GM19455 (cell line): Measurements from ENCODE around the gene PIGR.

Experiments
- ATAC-seq: cut with Tn5 transposase; IDR thresholded peaks from one replicate; pipeline ENCODE4 v1.9.1; 2021; ENCODE audit not compliant: unreplicated experiment

PIGR gene, protein sequence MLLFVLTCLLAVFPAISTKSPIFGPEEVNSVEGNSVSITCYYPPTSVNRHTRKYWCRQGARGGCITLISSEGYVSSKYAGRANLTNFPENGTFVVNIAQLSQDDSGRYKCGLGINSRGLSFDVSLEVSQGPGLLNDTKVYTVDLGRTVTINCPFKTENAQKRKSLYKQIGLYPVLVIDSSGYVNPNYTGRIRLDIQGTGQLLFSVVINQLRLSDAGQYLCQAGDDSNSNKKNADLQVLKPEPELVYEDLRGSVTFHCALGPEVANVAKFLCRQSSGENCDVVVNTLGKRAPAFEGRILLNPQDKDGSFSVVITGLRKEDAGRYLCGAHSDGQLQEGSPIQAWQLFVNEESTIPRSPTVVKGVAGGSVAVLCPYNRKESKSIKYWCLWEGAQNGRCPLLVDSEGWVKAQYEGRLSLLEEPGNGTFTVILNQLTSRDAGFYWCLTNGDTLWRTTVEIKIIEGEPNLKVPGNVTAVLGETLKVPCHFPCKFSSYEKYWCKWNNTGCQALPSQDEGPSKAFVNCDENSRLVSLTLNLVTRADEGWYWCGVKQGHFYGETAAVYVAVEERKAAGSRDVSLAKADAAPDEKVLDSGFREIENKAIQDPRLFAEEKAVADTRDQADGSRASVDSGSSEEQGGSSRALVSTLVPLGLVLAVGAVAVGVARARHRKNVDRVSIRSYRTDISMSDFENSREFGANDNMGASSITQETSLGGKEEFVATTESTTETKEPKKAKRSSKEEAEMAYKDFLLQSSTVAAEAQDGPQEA

DNA sequence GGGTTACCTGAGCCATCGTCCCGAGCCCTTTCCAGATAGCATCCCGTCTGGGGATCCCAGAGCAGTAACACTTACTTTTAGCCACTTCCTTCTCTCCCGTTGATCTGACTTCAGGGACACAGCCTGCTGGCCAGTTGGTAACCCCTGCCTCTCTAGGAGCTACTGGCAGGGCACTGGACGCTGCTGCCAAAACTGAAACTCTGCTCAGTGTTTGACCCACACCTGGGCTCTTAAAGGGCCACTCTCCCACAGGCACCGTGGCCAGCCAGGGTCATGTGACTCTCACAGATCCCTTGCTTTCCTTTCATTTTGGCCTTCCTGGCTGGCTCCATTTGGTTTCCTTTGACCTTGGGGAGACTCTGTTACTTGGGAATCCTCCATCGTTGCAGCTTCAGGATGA is at the start of gene PIGR:
PIGR (minus strand) TSS at position 206 of the 400 bp plus-strand sequence. CDS start 5,935 bp downstream, outside the sequence.
- ATAC-seq, result no peak

DNA sequence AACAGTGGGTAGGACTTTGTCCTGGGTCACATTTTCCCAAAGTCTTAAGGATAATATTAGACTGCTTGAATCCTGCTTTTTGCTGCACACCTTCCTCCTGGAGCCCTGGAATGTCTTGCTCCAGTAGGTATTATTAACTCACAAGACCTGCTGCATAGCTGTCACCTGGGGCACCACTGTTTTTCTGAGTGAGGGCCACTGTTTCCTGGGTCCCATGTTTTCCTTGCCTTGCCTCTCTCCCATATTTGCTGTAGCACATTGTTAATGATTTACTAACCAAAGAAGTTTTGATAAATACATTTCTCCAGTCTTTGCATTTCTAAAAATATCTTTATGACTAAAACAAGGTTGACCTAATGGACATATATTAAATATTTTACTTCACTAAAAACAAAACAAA is 46.5 kb upstream of the PIGR start:
- ATAC-seq, result no peak

GRCh38 chr1:206987873-206988272 is 41.6 kb upstream of the PIGR start:
- no peak for ATAC-seq

DNA sequence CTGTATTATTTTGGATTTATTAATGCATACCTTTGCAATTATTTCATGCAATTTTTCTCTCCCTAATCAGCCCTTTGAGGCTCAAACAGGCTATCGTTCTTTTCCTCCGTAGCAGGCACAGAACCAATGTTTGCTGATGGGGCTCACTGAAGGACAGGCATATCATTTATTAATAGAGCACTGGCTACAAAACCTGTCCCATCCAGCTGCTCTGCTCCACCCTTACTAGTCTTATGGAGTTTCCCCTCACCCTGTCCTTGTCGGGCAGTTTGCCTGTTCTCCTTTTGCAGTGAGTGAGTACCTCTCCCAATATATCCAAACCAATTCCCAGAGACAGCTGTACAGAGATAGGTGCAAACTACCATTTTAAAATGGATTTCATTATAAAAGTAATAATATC is 40.6 kb upstream of the PIGR start:
- ATAC-seq, result no peak

GRCh38 chr1:206986402-206986801 is 40.1 kb upstream of the PIGR start:
- no peak for ATAC-seq

GRCh38 chr1:206985162-206985749 is 39.0 kb upstream of the PIGR start:
- no peak for ATAC-seq

DNA sequence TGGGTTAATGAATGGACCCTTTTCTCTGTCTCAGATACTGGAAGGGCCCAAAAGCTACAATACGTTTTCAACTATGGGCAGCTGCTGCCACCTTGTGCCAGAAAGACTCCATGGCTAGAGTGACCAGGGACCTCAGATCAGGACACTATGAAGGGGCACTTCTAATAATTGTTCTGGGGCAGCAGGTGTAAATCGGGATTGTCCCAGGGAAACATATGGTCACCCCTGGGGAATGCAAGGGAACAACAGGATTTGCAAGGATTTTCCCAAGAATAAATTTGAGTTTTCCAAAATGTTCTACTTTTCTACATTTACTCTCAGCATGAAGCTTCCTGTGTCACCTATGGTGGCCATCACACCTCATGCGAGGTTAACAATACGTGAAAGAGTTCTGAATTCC is 36.0 kb upstream of the PIGR start:
- no peak for ATAC-seq

- ATAC-seq, result no peak
Measured at GRCh38 chr1:206979379-206980043, 33.2 kb upstream of the PIGR start.

DNA sequence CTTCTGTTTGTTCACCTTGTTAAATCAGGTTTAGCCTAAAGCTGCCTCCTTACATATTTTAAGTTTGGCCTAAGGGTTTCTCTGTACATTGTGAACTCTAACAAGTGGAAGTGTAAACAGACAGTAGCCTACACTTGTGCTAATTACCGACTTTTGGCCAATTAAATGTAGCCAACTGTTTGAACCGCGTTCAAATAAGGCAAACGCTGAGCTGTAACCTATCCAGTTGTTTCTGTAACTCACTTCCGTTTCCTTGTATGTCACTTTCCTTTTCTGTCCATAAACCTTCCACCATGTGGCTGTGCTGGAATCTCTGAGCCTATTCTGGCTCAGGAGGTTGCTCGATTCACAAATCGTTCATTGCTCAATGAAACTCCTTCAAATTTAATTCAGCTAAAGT is 32.0 kb upstream of the PIGR start:
- ATAC-seq, result no peak

- no peak for ATAC-seq
Measured at GRCh38 chr1:206975306-206975705, 29.0 kb upstream of the PIGR start.

DNA sequence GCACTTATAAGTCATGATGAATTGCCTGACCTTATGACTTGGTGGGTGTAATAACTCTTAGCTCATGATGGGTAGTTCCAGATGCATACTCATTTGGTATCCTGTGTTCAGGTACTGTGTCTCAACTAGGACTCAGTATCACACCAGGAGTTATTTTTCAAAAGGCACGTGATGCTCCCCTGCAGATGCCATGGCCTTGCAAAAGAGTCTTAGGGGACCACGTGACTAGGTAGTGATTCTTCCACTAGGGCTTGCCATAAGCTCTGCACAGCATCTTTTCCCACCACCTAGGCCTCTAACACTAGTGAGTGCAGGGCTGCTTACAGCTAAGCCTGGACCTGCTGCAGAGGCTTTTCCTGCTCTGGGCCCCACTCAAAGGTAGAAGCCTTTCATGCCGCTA is 27.9 kb upstream of the PIGR start:
- no peak for ATAC-seq

DNA sequence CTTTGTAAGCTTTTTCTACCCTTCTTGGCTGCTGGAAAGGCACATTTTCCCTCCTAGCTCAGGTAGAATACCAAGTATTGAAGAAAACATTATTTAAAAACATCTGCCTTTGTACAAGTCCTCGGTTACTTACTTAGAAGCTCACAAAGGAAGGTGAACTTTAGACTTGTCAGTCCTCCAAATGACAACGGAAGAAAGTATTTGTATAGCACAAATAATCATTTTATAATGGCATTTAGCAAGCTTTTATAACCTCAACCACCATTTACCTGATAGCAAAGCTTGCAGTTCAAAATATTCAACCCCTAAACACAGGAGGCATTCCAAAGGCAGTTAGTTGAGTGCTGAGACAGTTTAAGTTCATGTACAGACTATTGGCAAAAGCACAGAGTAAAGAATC is 26.5 kb upstream of the PIGR start:
- ATAC-seq, result no peak

GRCh38 chr1:206971029-206971655 is 24.9 kb upstream of the PIGR start:
- ATAC-seq, result no peak

DNA sequence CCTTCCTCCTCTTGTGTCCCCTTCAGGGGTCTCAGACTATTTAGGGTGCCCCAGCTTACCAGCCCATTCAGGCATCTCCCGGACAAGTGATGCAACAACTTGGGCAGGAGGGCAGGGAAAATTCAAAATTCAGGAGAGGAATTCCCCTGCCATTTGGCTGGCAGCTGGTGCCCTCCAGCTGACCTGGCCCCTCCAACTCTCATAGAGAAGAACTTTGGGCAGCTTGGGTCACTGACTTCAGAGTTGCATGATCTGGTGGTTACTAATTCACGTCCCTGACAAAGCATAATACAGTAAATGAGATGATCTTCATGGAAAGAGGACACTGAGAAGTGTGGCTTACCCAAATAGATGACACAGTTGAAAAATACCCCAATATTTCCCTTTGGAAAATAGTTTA is 24.2 kb upstream of the PIGR start, which contains the start of gene FCAMR:
FCAMR (minus strand) TSS at position 15 of the 400 bp plus-strand sequence. CDS start 335 bp downstream, outside the sequence.
- no peak for ATAC-seq

DNA sequence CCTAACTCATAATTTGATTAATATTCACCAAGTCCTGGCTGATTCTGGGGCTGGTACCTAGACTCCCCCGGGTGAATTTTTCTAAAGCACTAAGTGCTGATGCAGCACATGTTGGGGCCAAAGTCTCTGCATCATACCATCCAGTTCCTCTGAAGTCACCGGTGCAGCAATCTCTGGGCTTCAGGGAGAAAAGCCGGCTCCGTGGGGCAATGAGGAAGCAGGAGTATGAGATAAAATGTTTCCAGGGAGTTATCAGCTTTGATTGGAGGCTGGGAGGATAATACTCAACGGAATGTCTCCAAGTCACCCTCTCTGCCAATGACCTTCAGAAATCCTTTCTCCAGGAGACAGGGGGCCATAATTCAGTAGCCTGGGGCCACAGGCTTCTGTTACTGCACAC is 22.8 kb upstream of the PIGR start:
- ATAC-seq, result no peak

DNA sequence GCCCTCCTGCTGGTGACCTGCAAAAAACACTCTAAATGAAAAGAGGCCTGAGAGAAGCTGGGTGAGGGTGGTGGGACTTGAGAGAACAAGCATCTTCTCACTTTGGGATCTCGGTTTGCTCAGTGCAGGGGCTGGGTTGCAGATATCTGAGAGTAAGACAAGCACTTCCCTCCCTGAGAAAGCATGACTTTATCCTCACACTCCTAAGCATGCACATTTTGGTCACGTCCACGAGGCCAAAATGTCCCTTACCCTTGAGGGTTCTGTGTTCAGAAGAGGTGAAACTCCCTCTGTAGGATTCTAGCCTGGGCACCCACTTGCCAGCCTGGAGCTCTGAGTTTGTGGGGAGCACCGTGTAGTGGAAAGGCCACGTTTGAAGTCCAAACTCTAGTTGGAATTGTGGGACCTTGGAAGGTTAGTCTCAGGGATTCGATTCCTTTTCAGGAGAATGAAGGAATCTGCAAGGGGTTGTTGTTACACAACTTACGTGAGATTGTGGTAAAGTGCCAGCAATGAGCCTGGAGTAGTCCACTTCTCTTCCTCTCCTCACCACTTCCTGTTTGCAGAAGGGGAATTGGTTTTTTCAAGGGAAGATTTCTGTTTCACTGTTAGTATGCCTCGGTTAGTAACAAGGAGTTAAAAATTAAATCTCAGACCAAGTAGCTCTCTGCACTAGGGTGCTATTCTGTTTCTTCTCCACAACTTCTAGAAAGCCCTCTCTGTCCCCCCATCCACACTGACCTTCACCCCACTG is 21.0 kb upstream of the PIGR start:
- ATAC-seq, result no peak

DNA sequence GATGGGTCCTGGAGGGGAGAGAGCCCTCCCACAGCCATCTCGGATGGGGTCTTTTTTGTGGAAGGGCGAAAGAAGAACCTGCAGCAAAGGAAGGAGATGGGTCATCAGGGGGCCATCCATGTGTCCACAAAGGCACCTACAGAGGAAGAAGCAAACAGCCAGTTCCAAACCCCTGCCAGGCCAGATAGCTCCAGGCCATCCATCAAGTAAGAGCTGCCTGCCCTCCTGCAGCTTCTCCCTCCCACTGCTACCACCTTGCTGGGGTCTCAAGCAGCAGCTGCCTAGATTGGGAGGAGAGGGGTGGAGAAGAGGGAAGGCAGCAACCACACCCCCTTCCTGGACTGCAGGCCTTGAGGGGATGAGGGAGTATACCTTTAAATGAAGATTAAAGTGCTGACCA is 19.5 kb upstream of the PIGR start:
- ATAC-seq, result no peak

DNA sequence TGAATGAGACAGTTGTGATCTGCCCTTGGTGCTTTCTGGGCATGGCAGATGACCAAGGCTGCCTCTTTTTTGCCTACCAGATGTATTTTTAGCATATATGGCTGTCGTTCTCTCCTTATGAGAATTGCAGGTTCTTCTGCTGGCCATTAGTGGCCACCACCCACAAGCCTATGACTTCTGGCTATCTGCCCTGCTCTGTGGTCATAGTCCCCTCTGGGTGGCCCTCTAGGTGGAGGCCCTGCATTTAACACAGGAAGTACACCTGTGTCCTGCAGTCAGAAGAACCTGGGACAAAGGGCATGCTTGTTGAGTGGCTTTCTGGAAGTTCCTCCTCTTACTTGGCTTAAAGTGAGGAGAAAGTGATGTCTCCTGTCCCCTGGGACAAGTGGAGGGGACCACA is 17.5 kb upstream of the PIGR start:
- ATAC-seq, result no peak

DNA sequence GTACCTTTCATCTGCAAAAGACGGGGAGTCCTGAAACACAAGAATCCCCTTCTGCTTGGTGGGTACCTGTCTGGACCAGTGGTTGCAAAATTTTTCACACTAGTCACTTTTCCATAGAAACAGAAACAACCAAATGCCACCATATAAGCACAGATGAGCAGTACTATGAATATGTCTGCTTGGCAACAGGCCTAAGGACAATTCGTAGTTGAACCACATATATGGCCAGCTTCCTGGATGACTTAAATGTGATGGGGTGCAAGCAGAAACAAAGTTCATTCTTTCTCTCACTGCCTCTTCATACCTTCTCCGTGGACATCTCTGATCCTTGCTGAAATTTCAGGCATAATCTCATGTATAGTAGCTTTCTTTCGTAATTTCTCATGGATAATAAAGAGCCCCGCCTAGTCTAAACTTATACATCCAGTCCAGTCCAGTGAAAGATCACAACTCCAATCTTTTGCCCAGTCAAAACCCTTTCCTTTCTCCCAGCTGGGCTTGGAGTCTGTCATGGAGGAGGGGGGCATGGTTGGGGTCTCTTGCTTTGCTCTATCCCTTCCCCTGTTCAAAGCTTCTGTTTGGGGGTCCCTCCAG is 16.9 kb upstream of the PIGR start:
- ATAC-seq, result no peak

DNA sequence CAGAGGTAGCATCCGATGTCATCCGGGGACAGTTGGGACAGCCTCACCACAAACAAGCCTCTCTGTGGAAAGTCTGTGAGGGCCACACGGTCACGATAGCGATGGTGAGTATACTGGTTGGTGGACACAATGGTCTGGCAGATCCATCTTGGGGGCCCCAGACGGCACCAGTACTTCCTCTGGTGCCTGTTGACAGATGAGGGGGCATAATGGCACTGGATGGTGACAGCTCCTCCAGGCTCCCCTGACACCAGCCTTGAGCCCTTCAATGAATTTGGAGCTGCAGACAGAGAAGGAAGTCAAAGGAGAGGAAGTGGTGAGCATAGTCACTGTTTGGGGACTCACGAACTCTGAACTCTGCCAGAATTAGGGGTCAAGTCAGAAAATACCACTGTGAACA is 16.0 kb upstream of the PIGR start:
- no peak for ATAC-seq
